ENCODE measurements around the gene ZBTB20. TPM values are rescaled to one million over a fixed set of nuclear protein-coding genes. Genes with fewer than 3 reads are reported as not detected.

ZBTB20 gene
- total and polyA plus RNA-seq, 2 of the 4 experiments (the other 2 are of a cell fraction) = 0.75 to 14.7 TPM

- POLR2A ChIA-PET (ENCODE audit: unreplicated experiment) = no interaction called here
- dilution Hi-C loops (cut with HindIII; ENCODE audit: low sequenced_read_pairs, unreplicated experiment) = no loop called here
- CTCF ChIA-PET = interaction anchor here (0.9 to 1.4 kb wide), 2 partner anchors 17 to 144 kb away, joined by 3 read pairs; no protein-coding TSS in a partner anchor
Observed at GRCh38 chr3:114435386-114436115, 711.5 kb downstream of the ZBTB20 start.

More at GRCh38 chr3:114435386-114436115, 711.5 kb downstream of the ZBTB20 start:
- Histone ChIP-seq H4K5ac (ENCODE audit: low read depth, low read length) (no peak overlapping the region), H2BK20ac (ENCODE audit: low read depth, low read length) (no peak overlapping the region), H3K14ac (replicated peaks; ENCODE audit: low read depth, low read length) (no peak overlapping the region), H4K8ac (ENCODE audit: low read depth in 2 of 2, low read length in 2 of 2) (no peak overlapping the region), H2BK5ac (ENCODE audit: low read depth, low read length, poor library complexity, severe bottlenecking) (no peak overlapping the region), H2AFZ (replicated peaks; ENCODE audit: low read length, poor library complexity) (no peak overlapping the region), H3K4me1 (ENCODE audit: control insufficient read depth, insufficient read depth, low read length) (no peaks in the 10 kb centered on the region), H3K18ac (ENCODE audit: low read depth, low read length) (no peak overlapping the region), H3K4ac (ENCODE audit: low read depth, low read length) (no peak overlapping the region), H3K9ac (ENCODE audit: low read depth, low read length) (no peak overlapping the region), H3K9me1 (ENCODE audit: insufficient read depth, low read length) (peaks cover 5% of the 10 kb centered on the region), H4K20me1 (ENCODE audit: insufficient read depth, low read length) (no peaks in the 10 kb centered on the region), H2AK5ac (ENCODE audit: low read depth, low read length) (no peak overlapping the region), H3K27me3 (ENCODE audit: control insufficient read depth, insufficient read depth, low read length) (no peaks in the 10 kb centered on the region), H3K79me1 (ENCODE audit: low read depth in 1 of 2, low read length in 2 of 2) (peaks cover 24 to 37% of the 10 kb centered on the region in 2 experiments; a peak in 3 of 4 replicates), H3K27ac (ENCODE audit: insufficient read depth, low read length) (no peak overlapping the region), H3K36me3 (ENCODE audit: control insufficient read depth, insufficient read depth, low read length) (no peaks in the 10 kb centered on the region), H3K56ac (ENCODE audit: extremely low read depth, insufficient read depth, low read length) (no peak overlapping the region), H3K23ac (ENCODE audit: low read depth, low read length) (no peak overlapping the region), H2BK120ac (ENCODE audit: low read depth, low read length) (no peak overlapping the region), H3K4me3 (ENCODE audit: insufficient read depth, low read depth, low read length) (no peak overlapping the region), H3K9me3 (ENCODE audit: control insufficient read depth, insufficient read depth, low read length) (no peaks in the 10 kb centered on the region), H3K4me2 (ENCODE audit: low read depth, low read length) (no peak overlapping the region), H2AK9ac (replicated peaks; ENCODE audit: low read depth, low read length, poor library complexity) (no peak overlapping the region), H2BK15ac (ENCODE audit: low read depth, low read length) (no peak overlapping the region), H4K91ac (ENCODE audit: insufficient read depth, low read depth, low read length) (no peak overlapping the region)
- TF ChIP-seq CEBPB (IDR thresholded peaks at IDR 0.05; ENCODE audit: low read depth, low read length) = no peak
- DNase-seq (peak; percentile 51), ATAC-seq (ENCODE audit: low read depth) (no peak)
- intact Hi-C loops (cut with micrococcal nuclease) (no loop called here), in situ Hi-C loops (cut with MboI; ENCODE audit: low sequenced_read_pairs) (no loop called here)
- BruUV-seq (replicated peaks) = no TSS peak
- WGBS, 2 experiments (ENCODE audit: extremely low coverage in 2 of 2, insufficient read length in 1 of 2) = 100% methylated on average over 1 of the region's 5 CpGs; no CpG with 5 or more reads in 1 of the 2 experiments

Data from IMR-90 (cell line).